Lower lobe of right lung (tissue), 2 donors: Measurements from ENCODE around the gene PRDM11. TPM values are rescaled to one million over a fixed set of nuclear protein-coding genes. Genes with fewer than 3 reads are reported as not detected.

Experiments used
- ATAC-seq, 2 donors: fragments of 200-7000 bp; cut with Tn5 transposase; one replicate each; pipeline ENCODE4 v1.9.1; 2020 to 2022; ENCODE audit warnings: mild to moderate bottlenecking in 2 of 2, moderate library complexity in 2 of 2
- DNase-seq: peaks from one replicate; pipeline ENCODE4 v3.0.0-alpha.2; 2020
- H3K27ac ChIP-seq: fragments of 200-600 bp; one replicate; pipeline ENCODE4 v1.8.0; 2022
- H3K27me3 ChIP-seq: fragments of 200-600 bp; one replicate; pipeline ENCODE4 v1.8.0; 2022; ENCODE audit warnings: low read depth
- H3K36me3 ChIP-seq: fragments of 200-600 bp; one replicate; pipeline ENCODE4 v1.8.0; 2022; ENCODE audit warnings: mild to moderate bottlenecking
- H3K4me1 ChIP-seq: fragments of 200-600 bp; one replicate; pipeline ENCODE4 v1.8.0; 2022
- H3K4me3 ChIP-seq: fragments of 200-600 bp; one replicate; pipeline ENCODE4 v1.8.0; 2022; ENCODE audit warnings: mild to moderate bottlenecking
- H3K9me3 ChIP-seq: fragments of 200-600 bp; one replicate; pipeline ENCODE4 v1.8.0; 2022
- CTCF ChIP-seq: fragments of 200-600 bp; IDR thresholded peaks from one replicate; pipeline ENCODE4 v1.8.0; 2022; ENCODE audit warnings: antibody characterized with exemption, mild to moderate bottlenecking
- intact Hi-C: fragments of 100-400 bp; cut with DNase I; formaldehyde crosslinking; loops from one replicate; pipeline ENCODE4 v1.11.0; 2022
- total RNA-seq: library from RNA; stranded (reverse); fragmentation: NEBNext Ultra II Directional; extraction: Animal tissue kit (Norgen Biotek cat#: 25700); gene quantifications from one replicate; pipeline ENCODE4 v1.2.1, GENCODE V29; 2021
- donor health status: DM: no; HTN: yes; CAD: no; lungs with severe emphysema.

Gene PRDM11
- total RNA-seq, 1 donor from 2014 or later: 15.1 TPM

- TF ChIP-seq CTCF: no peak
- no peaks in the 10 kb centered on the region for H3K4me1 ChIP-seq
- ATAC-seq: no peak
- intact Hi-C loops: no loop called here
- H3K27me3 ChIP-seq: no peaks in the 10 kb centered on the region
- no peak overlapping the region for H3K27ac ChIP-seq
- H3K36me3 ChIP-seq: peaks cover 33% of the 10 kb centered on the region
- DNase-seq: no peak
- no peak overlapping the region for H3K4me3 ChIP-seq
- H3K9me3 ChIP-seq: no peaks in the 10 kb centered on the region
Measured at GRCh38 chr11:45229401-45230020, 83.1 kb downstream of the PRDM11 start.

GRCh38 chr11:45232341-45233080, 86.1 kb downstream of the PRDM11 start:
- Histone ChIP-seq H3K27ac (no peak overlapping the region), H3K27me3 (no peaks in the 10 kb centered on the region), H3K4me3 (no peak overlapping the region), H3K4me1 (no peaks in the 10 kb centered on the region), H3K36me3 (peaks cover 4% of the 10 kb centered on the region), H3K9me3 (no peaks in the 10 kb centered on the region)
- intact Hi-C loops: no loop called here
- DNase-seq (no peak), ATAC-seq (no peak)
- TF ChIP-seq CTCF: no peak

- ATAC-seq (peak; percentile 82 to 86), DNase-seq (peak; percentile 74)
- Histone ChIP-seq H3K27me3 (no peaks in the 10 kb centered on the region), H3K36me3 (no peaks in the 10 kb centered on the region), H3K4me1 (no peaks in the 10 kb centered on the region), H3K27ac (no peak overlapping the region), H3K4me3 (no peak overlapping the region), H3K9me3 (no peaks in the 10 kb centered on the region)
- peak; percentile 89 for TF ChIP-seq CTCF
- intact Hi-C loops: no loop called here
Measured at GRCh38 chr11:45233121-45233803, 86.8 kb downstream of the PRDM11 start.

- no peaks in the 10 kb centered on the region for H3K9me3 ChIP-seq
- DNase-seq (no peak), ATAC-seq (no peak)
- H3K4me3 ChIP-seq: no peak overlapping the region
- intact Hi-C loops: no loop called here
- no peaks in the 10 kb centered on the region for H3K4me1 ChIP-seq
- no peaks in the 10 kb centered on the region for H3K36me3 ChIP-seq
- no peaks in the 10 kb centered on the region for H3K27me3 ChIP-seq
- no peak for TF ChIP-seq CTCF
- no peak overlapping the region for H3K27ac ChIP-seq
Measured at GRCh38 chr11:45233804-45234170, 87.3 kb downstream of the PRDM11 start.

- ATAC-seq: no peak
- TF ChIP-seq CTCF: no peak
- no peak overlapping the region for H3K4me3 ChIP-seq
- DNase-seq: no peak
- no peaks in the 10 kb centered on the region for H3K9me3 ChIP-seq
- H3K4me1 ChIP-seq: no peaks in the 10 kb centered on the region
- intact Hi-C loops: no loop called here
- H3K27me3 ChIP-seq: no peaks in the 10 kb centered on the region
- no peak overlapping the region for H3K27ac ChIP-seq
- no peaks in the 10 kb centered on the region for H3K36me3 ChIP-seq
Measured at GRCh38 chr11:45234306-45235006, 88.0 kb downstream of the PRDM11 start.
